ENCODE data around the gene UQCR11.

UQCR11 gene

GRCh38 chr19:1605236-1606137 lies at the start of gene UQCR11:
TSS of gene UQCR11 (minus strand) at chr19:1605462. CDS start at chr19:1605409, 53 bp downstream.
- DNase-seq (ENCODE audit: low spot score): peak; percentile 99
- CTCF ChIA-PET: interaction anchor here (0.9 to 2.7 kb wide), 4 partner anchors 46 to 67 kb away, joined by 3 to 16 read pairs (median 5); no protein-coding TSS in a partner anchor
- TF ChIP-seq, protein P1, sequence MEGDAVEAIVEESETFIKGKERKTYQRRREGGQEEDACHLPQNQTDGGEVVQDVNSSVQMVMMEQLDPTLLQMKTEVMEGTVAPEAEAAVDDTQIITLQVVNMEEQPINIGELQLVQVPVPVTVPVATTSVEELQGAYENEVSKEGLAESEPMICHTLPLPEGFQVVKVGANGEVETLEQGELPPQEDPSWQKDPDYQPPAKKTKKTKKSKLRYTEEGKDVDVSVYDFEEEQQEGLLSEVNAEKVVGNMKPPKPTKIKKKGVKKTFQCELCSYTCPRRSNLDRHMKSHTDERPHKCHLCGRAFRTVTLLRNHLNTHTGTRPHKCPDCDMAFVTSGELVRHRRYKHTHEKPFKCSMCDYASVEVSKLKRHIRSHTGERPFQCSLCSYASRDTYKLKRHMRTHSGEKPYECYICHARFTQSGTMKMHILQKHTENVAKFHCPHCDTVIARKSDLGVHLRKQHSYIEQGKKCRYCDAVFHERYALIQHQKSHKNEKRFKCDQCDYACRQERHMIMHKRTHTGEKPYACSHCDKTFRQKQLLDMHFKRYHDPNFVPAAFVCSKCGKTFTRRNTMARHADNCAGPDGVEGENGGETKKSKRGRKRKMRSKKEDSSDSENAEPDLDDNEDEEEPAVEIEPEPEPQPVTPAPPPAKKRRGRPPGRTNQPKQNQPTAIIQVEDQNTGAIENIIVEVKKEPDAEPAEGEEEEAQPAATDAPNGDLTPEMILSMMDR (conservative IDR thresholded peaks at IDR 0.05; ENCODE audit: low read depth): peak; percentile 70
- POLR2A ChIA-PET (ENCODE audit: low non-redundant PET): interaction anchor here (0.5 to 1.6 kb wide), 3 partner anchors 38 to 907 kb away, joined by 4 to 5 read pairs (median 4); no protein-coding TSS in a partner anchor
- H3K27ac ChIP-seq: peak within 1 kb of the TSS; percentile 94

DNA sequence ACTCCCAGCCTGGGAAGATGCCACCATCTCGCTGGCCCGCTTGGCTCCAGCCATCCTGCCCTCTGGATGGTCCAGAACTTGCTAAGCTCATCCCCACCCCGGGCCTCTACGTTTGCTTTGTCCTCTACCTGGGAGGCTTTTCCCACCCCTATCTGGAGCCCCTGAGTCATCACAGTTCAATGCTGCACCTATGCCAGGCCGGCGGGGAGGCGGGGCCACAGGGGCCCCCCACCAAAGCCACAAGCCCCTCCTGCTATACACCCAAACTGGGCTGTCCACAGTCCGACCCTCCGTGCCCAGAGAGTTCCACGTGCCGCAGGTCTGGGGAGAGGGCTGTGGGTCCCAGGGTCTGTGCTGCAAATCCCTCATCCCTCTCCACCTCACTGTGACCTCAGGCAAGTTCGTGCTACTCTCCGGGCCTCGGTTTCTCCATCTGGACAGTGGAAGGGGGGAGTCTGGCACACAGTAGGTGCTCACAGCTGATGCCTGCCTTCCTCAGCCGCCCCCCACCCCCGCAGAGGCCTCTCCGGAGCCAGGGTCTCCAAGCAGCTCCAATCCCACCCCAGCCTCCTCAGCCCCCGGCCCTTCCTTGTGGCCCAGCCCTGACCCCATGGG lies 49.0 kb upstream of the UQCR11 start:
- ChIA-PET POLR2A (ENCODE audit: low non-redundant PET) (no interaction called here), CTCF (interaction anchor here (0.7 kb wide), 1 partner anchor 127 kb away, joined by 3 read pairs; no protein-coding TSS in a partner anchor)
- TF ChIP-seq, protein P1 (conservative IDR thresholded peaks at IDR 0.05; ENCODE audit: low read depth): no peak
- no peak for DNase-seq (ENCODE audit: low spot score)
- H3K27ac ChIP-seq: no peak overlapping the region

DNA sequence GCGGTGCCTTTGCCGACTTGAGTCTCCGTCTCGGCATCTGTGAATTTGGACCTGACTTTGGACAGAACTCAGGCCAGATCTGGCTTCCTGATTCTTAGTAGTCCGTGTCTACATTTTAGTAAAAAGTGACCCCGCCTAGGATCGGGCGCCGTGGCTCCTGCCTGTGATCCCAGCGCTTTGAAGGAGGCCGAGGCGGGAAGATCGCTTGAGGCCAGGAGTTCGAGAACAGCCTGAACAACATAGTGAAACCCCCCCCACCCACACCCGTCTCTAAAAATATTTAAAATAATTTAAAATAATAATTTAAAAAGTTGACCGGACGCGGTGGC lies 48.0 kb upstream of the UQCR11 start:
- DNase-seq (ENCODE audit: low spot score): no peak
- POLR2A ChIA-PET (ENCODE audit: low non-redundant PET): interaction anchor here (1.2 kb wide), 1 partner anchor 48 kb away, joined by 4 read pairs; the partner anchor contains the start of gene UQCR11
- CTCF ChIA-PET: interaction anchor here (1.4 kb wide), 1 partner anchor 19 kb away, joined by 6 read pairs; no protein-coding TSS in a partner anchor
- peak overlapping the region; percentile 93 for H3K27ac ChIP-seq
- TF ChIP-seq, protein P1 (conservative IDR thresholded peaks at IDR 0.05; ENCODE audit: low read depth): no peak

DNA sequence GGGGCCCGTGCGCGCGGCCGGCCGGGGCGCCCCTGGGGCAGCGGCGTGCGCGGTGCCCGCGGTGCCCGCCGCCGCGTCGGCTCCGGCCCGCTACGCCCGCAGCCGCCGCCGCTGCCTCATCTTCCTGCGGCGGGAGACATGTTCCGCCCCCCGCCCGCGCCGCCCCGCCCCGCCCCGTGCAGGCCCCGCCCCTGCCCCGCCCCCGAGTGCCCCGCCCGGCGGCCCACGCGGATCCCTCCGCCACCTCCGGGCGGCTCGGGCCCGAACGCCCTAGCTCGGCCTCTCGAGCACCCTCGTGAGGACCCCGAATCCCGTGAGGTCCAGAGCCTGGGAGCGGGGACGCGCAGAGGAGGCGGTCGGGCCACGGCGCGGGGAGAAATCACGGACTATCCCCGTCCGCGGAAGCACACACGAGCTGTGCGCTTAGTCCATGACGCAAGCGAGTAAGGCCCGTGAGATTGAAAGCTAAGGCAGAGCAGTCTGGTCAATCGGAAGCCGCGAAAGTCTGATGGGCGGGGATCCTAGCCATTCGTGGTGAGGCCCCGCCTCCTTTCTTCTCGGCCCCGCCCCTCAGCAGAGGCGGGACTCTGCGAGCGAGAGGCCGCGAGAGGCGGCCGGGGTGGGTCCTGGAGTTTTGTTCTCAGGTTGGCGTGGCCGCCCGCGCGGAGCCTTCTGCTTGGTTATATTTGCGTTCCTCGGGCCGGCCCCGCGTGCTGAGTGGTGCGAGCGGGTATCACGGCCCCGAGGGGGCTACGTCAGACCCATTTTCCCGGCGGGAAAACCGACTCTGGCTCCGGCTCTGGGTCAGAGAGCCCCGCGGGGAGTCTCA lies 47.4 kb upstream of the UQCR11 start, which contains the start of gene TCF3:
Gene TCF3, minus strand, starts transcription at position 145 of the 829 bp plus-strand sequence. CDS start 2,367 bp downstream, outside the sequence.
- H3K27ac ChIP-seq: peak within 1 kb of the TSS; percentile 93
- CTCF ChIA-PET: interaction anchor here (0.7 to 1.4 kb wide), 2 partner anchors 20 to 52 kb away, joined by 5 to 6 read pairs; no protein-coding TSS in a partner anchor
- POLR2A ChIA-PET (ENCODE audit: low non-redundant PET): interaction anchor here (1.2 kb wide), 1 partner anchor 47 kb away, joined by 4 read pairs; the partner anchor contains the start of gene UQCR11

DNA sequence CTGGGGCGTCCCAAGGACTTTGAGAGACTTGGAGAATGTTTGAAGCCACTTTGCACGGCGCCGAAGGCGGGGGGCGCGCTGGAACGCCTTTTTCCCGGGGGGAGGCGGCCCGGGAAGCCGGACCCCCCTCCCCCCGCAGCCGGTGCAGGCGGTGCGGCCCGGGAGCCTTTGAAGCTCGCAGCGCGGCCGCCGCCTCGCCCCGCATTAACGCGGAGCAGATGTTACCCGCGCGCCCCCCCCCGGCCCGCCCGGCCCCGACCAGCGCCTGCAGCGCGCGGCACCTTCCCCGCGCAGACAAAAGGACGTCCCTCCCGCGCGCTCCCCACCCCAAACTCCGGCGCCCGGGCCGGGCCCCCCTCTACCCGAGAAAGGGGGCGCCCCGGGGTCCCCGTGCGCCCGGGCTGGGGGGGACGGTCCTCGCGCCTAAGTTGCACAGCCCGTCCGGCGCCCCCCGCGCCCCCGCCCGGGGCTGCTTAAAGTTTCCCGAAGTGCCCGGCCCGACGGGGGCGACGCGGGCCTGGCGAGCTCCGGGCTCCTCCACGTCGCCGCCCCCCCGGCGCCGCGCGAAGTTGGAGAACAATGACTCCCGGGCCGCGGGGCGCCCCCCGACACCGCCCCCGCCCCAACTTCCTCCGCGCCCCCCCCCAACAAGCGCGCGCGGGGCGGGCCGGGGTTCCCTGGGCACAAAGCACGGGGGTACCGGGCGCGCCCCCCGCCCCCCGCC lies 46.5 kb upstream of the UQCR11 start:
- ChIA-PET CTCF (interaction anchor here (0.7 to 1.4 kb wide), 3 partner anchors 21 to 51 kb away, joined by 3 to 6 read pairs (median 5); partner anchors contain the start of gene UQCR11), POLR2A (ENCODE audit: low non-redundant PET) (no interaction called here)
- peak overlapping the region; percentile 93 for H3K27ac ChIP-seq
- TF ChIP-seq, protein P1 (conservative IDR thresholded peaks at IDR 0.05; ENCODE audit: low read depth): no peak
- DNase-seq (ENCODE audit: low spot score): peak; percentile 34

More for the DNA sequence above, 47.4 kb upstream of the UQCR11 start, which contains the start of gene TCF3:
- peak; percentile 99 for DNase-seq (ENCODE audit: low spot score)
- TF ChIP-seq, protein P1 (conservative IDR thresholded peaks at IDR 0.05; ENCODE audit: low read depth): no peak
